GM12878 (cell line): ENCODE data around the gene MYO16. TPM values are rescaled to one million over a fixed set of nuclear protein-coding genes. Genes with fewer than 3 reads are reported as not detected.

Experiments
- ATAC-seq: fragments of 200-7000 bp; cut with Tn5 transposase; 3 replicates; pipeline ENCODE4 v1.9.1; 2020; ENCODE audit warnings: mild to moderate bottlenecking, moderate library complexity
- BruUV-seq: library from RNA; stranded (reverse); fragments of 400-500 nt; replicated peaks from 2 replicates; lab custom pipeline; 2021; lab: Mats Ljungman, UMichigan
- CTCF ChIA-PET: fragments of 300-600 bp; sonication (Branson Sonifier 250); formaldehyde crosslinking; extraction: SDS; loops from one replicate; lab custom pipeline; 2021; ENCODE audit warnings: inconsistent platforms; lab: Yijun Ruan, JAX
- POLR2A ChIA-PET: fragments of 350-600 bp; formaldehyde crosslinking; extraction: SDS; loops from one replicate; lab custom pipeline; 2021; ENCODE audit warnings: inconsistent platforms; lab: Charles Lee
- RAD21 ChIA-PET: fragments of 300-600 bp; sonication (Branson Sonifier 250); formaldehyde crosslinking; loops from one replicate; lab custom pipeline; 2023; ENCODE audit warnings: antibody characterized with exemption; ENCODE audit not compliant: unreplicated experiment; lab: Charles Lee
- SMC1A ChIA-PET: fragments of 300-600 bp; sonication (Branson Sonifier 250); formaldehyde crosslinking; loops from one replicate; lab custom pipeline; 2023; ENCODE audit not compliant: unreplicated experiment, uncharacterized antibody; lab: Charles Lee
- DNase-seq: peaks from one replicate; pipeline ENCODE4 v3.0.0-alpha.2; 2011; ENCODE audit warnings: low read depth, low spot score
- FAIRE-seq: peaks from 3 replicates; lab custom pipeline; 2011; peaks lifted over from hg19 to GRCh38; lab: Jason Lieb, UNC
- H2AFZ ChIP-seq: 2 replicates; pipeline ENCODE4 v1.6.0; 2011; ENCODE audit warnings: low read depth, low read length, control low read depth; ENCODE audit not compliant: control insufficient read depth
- H3K27ac ChIP-seq: 2 replicates; pipeline ENCODE4 v1.5.1; 2011; ENCODE audit warnings: control low read depth; ENCODE audit not compliant: control insufficient read depth, insufficient read depth
- H3K27me3 ChIP-seq, 2 experiments: replicated peaks in 1 of 2; 2 replicates each; pipeline versions ENCODE4 v1.6.0 to v1.6.1; 2011; ENCODE audit warnings: low read length in 1 of 2; ENCODE audit not compliant: control insufficient read depth in 2 of 2, insufficient read depth in 2 of 2
- H3K36me3 ChIP-seq, 2 experiments: 2 replicates each; pipeline ENCODE4 v1.5.1; 2011; ENCODE audit warnings: low read length in 1 of 2; ENCODE audit not compliant: control insufficient read depth in 2 of 2, insufficient read depth in 2 of 2
- H3K4me1 ChIP-seq: 2 replicates; pipeline ENCODE4 v1.6.1; 2011; ENCODE audit warnings: mild to moderate bottlenecking, low read length, moderate library complexity, mixed read lengths; ENCODE audit not compliant: control insufficient read depth, insufficient read depth
- H3K4me2 ChIP-seq: 2 replicates; pipeline ENCODE4 v1.6.0; 2011; ENCODE audit warnings: control low read depth; ENCODE audit not compliant: control insufficient read depth, insufficient read depth
- H3K4me3 ChIP-seq: fragments of 200-600 bp; sonication (generic); 2 replicates; pipeline ENCODE4 v1.5.1; 2016
- H3K79me2 ChIP-seq: 2 replicates; pipeline ENCODE4 v1.6.0; 2011; ENCODE audit warnings: low read length; ENCODE audit not compliant: control insufficient read depth, insufficient read depth
- H3K9ac ChIP-seq: 2 replicates; pipeline ENCODE4 v1.8.0; 2011; ENCODE audit warnings: low read length, control low read depth, mixed read lengths; ENCODE audit not compliant: control insufficient read depth, insufficient read depth
- H3K9me3 ChIP-seq: replicated peaks from 3 replicates; pipeline ENCODE4 v1.5.1; 2011; ENCODE audit warnings: mild to moderate bottlenecking, low read length; ENCODE audit not compliant: control insufficient read depth, insufficient read depth
- H4K20me1 ChIP-seq: 2 replicates; pipeline ENCODE4 v1.6.0; 2011; ENCODE audit not compliant: control insufficient read depth, insufficient read depth
- ATF7 ChIP-seq: fragments of 450-650 bp; IDR thresholded peaks from 2 replicates; pipeline ENCODE4 v1.6.1; 2016; ENCODE audit warnings: low read depth, mild to moderate bottlenecking
- HDAC2 ChIP-seq: fragments of 200-600 bp; sonication (generic); IDR thresholded peaks from 2 replicates; pipeline ENCODE4 v1.6.1; 2017
- JUNB ChIP-seq: IDR thresholded peaks from 2 replicates; pipeline ENCODE4 v1.6.1; 2016; ENCODE audit warnings: antibody characterized with exemption, mild to moderate bottlenecking
- MYC ChIP-seq: IDR thresholded peaks from 2 replicates; pipeline ENCODE4 v1.6.1; 2011; ENCODE audit warnings: mild to moderate bottlenecking, low read length, moderate library complexity, inconsistent platforms; ENCODE audit not compliant: insufficient read depth, insufficient replicate concordance, insufficient read length, severe bottlenecking
- NFYB ChIP-seq: IDR thresholded peaks from 2 replicates; pipeline ENCODE4 v1.6.1; 2011; ENCODE audit warnings: low read depth, mild to moderate bottlenecking, low read length, improper control_type of control experiment, moderate library complexity; ENCODE audit not compliant: insufficient read depth
- SMARCA5 ChIP-seq: fragments of 450-650 bp; IDR thresholded peaks from 2 replicates; pipeline ENCODE4 v1.6.1; 2017; ENCODE audit warnings: mild to moderate bottlenecking
- SP1 ChIP-seq: IDR thresholded peaks from one replicate; pipeline ENCODE4 v1.6.1; 2011; ENCODE audit warnings: low read depth, low read length
- SPI1 ChIP-seq: IDR thresholded peaks from 2 replicates; pipeline ENCODE4 v1.6.1; 2011; ENCODE audit warnings: low read depth, mild to moderate bottlenecking, low read length, moderate library complexity, borderline replicate concordance; ENCODE audit not compliant: insufficient read depth
- SREBF2 ChIP-seq: IDR thresholded peaks from 2 replicates; pipeline ENCODE4 v1.6.1; 2012; ENCODE audit warnings: mild to moderate bottlenecking, low read length
- TARDBP ChIP-seq: IDR thresholded peaks from 2 replicates; pipeline ENCODE4 v1.6.1; 2016; ENCODE audit warnings: borderline replicate concordance
- YBX1 ChIP-seq: fragments of 450-650 bp; IDR thresholded peaks from 2 replicates; pipeline ENCODE4 v1.6.1; 2016; ENCODE audit warnings: antibody characterized with exemption
- WGBS: methylation state at CpG from one replicate; pipeline ENCODE4 v1.1.6; 2016; ENCODE audit warnings: low lambda C conversion rate; ENCODE audit not compliant: insufficient replicate concordance, insufficient coverage; ENCODE audit errors: missing lambda C conversion rate; 5-methylcytosine and 5-hydroxymethylcytosine counted together
- in situ Hi-C: fragments of 300-500 bp; cut with MboI; formaldehyde crosslinking; loops from 9 replicates; pipeline ENCODE4 v1.14.3; 2018; ENCODE audit warnings: mixed read lengths
- intact Hi-C: fragments of 100-400 bp; cut with micrococcal nuclease; formaldehyde crosslinking; loops from one replicate; pipeline ENCODE4 v1.14.2; 2022; ENCODE audit not compliant: unreplicated experiment
- polyA plus RNA-seq, 11 experiments: library from polyadenylated mRNA; depleted of rRNA in 4 of 11; unstranded in 6 of 11; stranded (reverse) in 5 of 11; fragments of >200 nt; fragmentation: Nextera tagmentation in 4 of 11; fragmentation: Illumina TruSeq in 1 of 11; extraction: Ambion mirVana in 4 of 11; extraction: Trizol in 1 of 11; gene quantifications; 1 replicate in 1 of 11; 2 replicates in 10 of 11; pipeline versions ENCODE4 v1.2.1 to v1.2.3, GENCODE V29; 2011 to 2016; ENCODE audit warnings: inconsistent platforms in 2 of 11, missing spikeins in 2 of 11, low read depth in 1 of 11
- total RNA-seq, 4 experiments: library from RNA; depleted of rRNA in 3 of 4; stranded (reverse); fragments of >200 nt in 3 of 4; fragmentation: Illumina TruSeq in 1 of 4; extraction: Trizol in 1 of 4; gene quantifications; 2 replicates each; pipeline versions ENCODE4 v1.2.1 to v1.2.3, GENCODE V29; 2013 to 2021
- TF ChIP-seq, protein P1 (sequence below): IDR thresholded peaks from 2 replicates; pipeline ENCODE4 v1.6.1; 2011; ENCODE audit warnings: low read depth, mild to moderate bottlenecking, low read length, moderate library complexity, borderline replicate concordance; ENCODE audit errors: extremely low read depth
- TF ChIP-seq, protein P2 (sequence below): IDR thresholded peaks from 2 replicates; pipeline ENCODE4 v1.6.1; 2011; ENCODE audit warnings: mild to moderate bottlenecking, low read depth, low read length, moderate library complexity; ENCODE audit not compliant: insufficient replicate concordance
- TF ChIP-seq, protein P3 (sequence below): fragments of 450-650 bp; IDR thresholded peaks from 2 replicates; pipeline ENCODE4 v1.6.1; 2017; ENCODE audit warnings: low read depth, mild to moderate bottlenecking, moderate library complexity
- TF ChIP-seq, protein P4 (sequence below): fragments of 450-650 bp; IDR thresholded peaks from 2 replicates; pipeline ENCODE4 v1.6.1; 2017; ENCODE audit warnings: mild to moderate bottlenecking
- TF ChIP-seq, protein P5 (sequence below): fragments of 450-650 bp; IDR thresholded peaks from 2 replicates; pipeline ENCODE4 v1.6.1; 2016; ENCODE audit warnings: mild to moderate bottlenecking
- TF ChIP-seq, protein P6 (sequence below): fragments of 450-650 bp; IDR thresholded peaks from 2 replicates; pipeline ENCODE4 v1.6.1; 2016; ENCODE audit warnings: mild to moderate bottlenecking

Gene MYO16
- total and polyA plus RNA-seq, 10 of the 15 experiments (the other 5 are each of a cell fraction or from before 2014, with no cell fraction given) = under 0.01 to 1.7 (median 0.05) TPM; not detected in 4

DNA sequence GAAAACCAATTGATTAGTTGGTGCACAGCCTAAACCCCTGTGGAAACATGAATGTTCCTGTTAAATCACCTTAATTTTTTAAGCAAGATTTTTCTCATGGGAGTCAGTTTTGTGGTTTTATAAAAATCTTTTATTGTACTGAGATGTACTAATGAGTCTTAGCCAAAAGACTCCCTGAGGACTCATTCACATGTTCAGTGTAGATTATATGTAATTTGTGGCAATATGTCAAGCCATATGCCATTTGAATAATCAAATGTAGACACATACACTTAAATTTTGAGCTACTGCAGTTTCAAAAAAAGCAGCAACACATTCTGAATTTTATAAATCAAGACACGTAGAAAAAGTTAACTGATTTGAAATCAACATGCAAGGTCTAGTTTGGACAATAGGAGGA, 395.2 kb downstream of the MYO16 start:
- ChIA-PET SMC1A (no interaction called here), POLR2A (no interaction called here)
- 26% methylated on average over 1 of the region's 1 CpG for WGBS
- TF ChIP-seq SPI1 (no peak), SP1 (no peak), JUNB (no peak), YBX1 (no peak), SMARCA5 (no peak), TARDBP (no peak), HDAC2 (no peak), NFYB (no peak), SREBF2 (no peak), ATF7 (no peak), MYC (no peak)
- TF ChIP-seq, protein P1, sequence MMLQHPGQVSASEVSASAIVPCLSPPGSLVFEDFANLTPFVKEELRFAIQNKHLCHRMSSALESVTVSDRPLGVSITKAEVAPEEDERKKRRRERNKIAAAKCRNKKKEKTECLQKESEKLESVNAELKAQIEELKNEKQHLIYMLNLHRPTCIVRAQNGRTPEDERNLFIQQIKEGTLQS = no peak
- TF ChIP-seq, protein P2, sequence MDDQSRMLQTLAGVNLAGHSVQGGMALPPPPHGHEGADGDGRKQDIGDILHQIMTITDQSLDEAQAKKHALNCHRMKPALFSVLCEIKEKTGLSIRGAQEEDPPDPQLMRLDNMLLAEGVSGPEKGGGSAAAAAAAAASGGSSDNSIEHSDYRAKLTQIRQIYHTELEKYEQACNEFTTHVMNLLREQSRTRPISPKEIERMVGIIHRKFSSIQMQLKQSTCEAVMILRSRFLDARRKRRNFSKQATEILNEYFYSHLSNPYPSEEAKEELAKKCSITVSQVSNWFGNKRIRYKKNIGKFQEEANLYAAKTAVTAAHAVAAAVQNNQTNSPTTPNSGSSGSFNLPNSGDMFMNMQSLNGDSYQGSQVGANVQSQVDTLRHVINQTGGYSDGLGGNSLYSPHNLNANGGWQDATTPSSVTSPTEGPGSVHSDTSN = no peak
- TF ChIP-seq, protein P3, sequence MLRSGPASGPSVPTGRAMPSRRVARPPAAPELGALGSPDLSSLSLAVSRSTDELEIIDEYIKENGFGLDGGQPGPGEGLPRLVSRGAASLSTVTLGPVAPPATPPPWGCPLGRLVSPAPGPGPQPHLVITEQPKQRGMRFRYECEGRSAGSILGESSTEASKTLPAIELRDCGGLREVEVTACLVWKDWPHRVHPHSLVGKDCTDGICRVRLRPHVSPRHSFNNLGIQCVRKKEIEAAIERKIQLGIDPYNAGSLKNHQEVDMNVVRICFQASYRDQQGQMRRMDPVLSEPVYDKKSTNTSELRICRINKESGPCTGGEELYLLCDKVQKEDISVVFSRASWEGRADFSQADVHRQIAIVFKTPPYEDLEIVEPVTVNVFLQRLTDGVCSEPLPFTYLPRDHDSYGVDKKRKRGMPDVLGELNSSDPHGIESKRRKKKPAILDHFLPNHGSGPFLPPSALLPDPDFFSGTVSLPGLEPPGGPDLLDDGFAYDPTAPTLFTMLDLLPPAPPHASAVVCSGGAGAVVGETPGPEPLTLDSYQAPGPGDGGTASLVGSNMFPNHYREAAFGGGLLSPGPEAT = no peak
- TF ChIP-seq, protein P4, sequence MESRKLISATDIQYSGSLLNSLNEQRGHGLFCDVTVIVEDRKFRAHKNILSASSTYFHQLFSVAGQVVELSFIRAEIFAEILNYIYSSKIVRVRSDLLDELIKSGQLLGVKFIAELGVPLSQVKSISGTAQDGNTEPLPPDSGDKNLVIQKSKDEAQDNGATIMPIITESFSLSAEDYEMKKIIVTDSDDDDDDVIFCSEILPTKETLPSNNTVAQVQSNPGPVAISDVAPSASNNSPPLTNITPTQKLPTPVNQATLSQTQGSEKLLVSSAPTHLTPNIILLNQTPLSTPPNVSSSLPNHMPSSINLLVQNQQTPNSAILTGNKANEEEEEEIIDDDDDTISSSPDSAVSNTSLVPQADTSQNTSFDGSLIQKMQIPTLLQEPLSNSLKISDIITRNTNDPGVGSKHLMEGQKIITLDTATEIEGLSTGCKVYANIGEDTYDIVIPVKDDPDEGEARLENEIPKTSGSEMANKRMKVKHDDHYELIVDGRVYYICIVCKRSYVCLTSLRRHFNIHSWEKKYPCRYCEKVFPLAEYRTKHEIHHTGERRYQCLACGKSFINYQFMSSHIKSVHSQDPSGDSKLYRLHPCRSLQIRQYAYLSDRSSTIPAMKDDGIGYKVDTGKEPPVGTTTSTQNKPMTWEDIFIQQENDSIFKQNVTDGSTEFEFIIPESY = no peak
- TF ChIP-seq, protein P5, sequence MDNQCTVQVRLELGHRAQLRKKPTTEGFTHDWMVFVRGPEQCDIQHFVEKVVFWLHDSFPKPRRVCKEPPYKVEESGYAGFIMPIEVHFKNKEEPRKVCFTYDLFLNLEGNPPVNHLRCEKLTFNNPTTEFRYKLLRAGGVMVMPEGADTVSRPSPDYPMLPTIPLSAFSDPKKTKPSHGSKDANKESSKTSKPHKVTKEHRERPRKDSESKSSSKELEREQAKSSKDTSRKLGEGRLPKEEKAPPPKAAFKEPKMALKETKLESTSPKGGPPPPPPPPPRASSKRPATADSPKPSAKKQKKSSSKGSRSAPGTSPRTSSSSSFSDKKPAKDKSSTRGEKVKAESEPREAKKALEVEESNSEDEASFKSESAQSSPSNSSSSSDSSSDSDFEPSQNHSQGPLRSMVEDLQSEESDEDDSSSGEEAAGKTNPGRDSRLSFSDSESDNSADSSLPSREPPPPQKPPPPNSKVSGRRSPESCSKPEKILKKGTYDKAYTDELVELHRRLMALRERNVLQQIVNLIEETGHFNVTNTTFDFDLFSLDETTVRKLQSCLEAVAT = no peak
- TF ChIP-seq, protein P6, sequence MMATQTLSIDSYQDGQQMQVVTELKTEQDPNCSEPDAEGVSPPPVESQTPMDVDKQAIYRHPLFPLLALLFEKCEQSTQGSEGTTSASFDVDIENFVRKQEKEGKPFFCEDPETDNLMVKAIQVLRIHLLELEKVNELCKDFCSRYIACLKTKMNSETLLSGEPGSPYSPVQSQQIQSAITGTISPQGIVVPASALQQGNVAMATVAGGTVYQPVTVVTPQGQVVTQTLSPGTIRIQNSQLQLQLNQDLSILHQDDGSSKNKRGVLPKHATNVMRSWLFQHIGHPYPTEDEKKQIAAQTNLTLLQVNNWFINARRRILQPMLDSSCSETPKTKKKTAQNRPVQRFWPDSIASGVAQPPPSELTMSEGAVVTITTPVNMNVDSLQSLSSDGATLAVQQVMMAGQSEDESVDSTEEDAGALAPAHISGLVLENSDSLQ = no peak

More for the DNA sequence above, 395.2 kb downstream of the MYO16 start:
- Histone ChIP-seq H4K20me1 (no peaks in the 10 kb centered on the region), H3K4me3 (no peak overlapping the region), H3K9me3 (no peaks in the 10 kb centered on the region), H2AFZ (no peak overlapping the region), H3K36me3 (no peaks in the 10 kb centered on the region), H3K4me2 (no peak overlapping the region), H3K79me2 (no peaks in the 10 kb centered on the region), H3K4me1 (no peaks in the 10 kb centered on the region), H3K27ac (no peak overlapping the region), H3K9ac (no peak overlapping the region), H3K27me3 (no peaks in the 10 kb centered on the region)
- ATAC-seq (no peak), FAIRE-seq (no peak), DNase-seq (no peak)
- no TSS peak for BruUV-seq
- RAD21 ChIA-PET = no interaction called here
- intact Hi-C loops = no loop called here
- in situ Hi-C loops = no loop called here
- CTCF ChIA-PET = no interaction called here
